ENCODE data around the gene PFKL.

PFKL gene

GRCh38 chr21:44329086-44329889 is 29.4 kb downstream of the PFKL start:
- H3K27ac ChIP-seq (replicated peaks): no peak overlapping the region
- no peaks in the 10 kb centered on the region for H3K27me3 ChIP-seq (ENCODE audit: insufficient read depth, poor library complexity, severe bottlenecking)
- peak in 1 of 2 experiments; percentile 9 for DNase-seq (ENCODE audit: low read depth in 1 of 2, low spot score in 1 of 2)
- TF ChIP-seq, protein P1, sequence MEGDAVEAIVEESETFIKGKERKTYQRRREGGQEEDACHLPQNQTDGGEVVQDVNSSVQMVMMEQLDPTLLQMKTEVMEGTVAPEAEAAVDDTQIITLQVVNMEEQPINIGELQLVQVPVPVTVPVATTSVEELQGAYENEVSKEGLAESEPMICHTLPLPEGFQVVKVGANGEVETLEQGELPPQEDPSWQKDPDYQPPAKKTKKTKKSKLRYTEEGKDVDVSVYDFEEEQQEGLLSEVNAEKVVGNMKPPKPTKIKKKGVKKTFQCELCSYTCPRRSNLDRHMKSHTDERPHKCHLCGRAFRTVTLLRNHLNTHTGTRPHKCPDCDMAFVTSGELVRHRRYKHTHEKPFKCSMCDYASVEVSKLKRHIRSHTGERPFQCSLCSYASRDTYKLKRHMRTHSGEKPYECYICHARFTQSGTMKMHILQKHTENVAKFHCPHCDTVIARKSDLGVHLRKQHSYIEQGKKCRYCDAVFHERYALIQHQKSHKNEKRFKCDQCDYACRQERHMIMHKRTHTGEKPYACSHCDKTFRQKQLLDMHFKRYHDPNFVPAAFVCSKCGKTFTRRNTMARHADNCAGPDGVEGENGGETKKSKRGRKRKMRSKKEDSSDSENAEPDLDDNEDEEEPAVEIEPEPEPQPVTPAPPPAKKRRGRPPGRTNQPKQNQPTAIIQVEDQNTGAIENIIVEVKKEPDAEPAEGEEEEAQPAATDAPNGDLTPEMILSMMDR (IDR thresholded peaks at IDR 0.05; ENCODE audit: insufficient read depth, low read length): no peak
- TF ChIP-seq REST (IDR thresholded peaks at IDR 0.05; ENCODE audit: insufficient replicate concordance, low read depth): no peak
- TF ChIP-seq POLR2AphosphoS5 (IDR thresholded peaks at IDR 0.05; ENCODE audit: low read depth): no peak; the same call in none of the 2 replicates
- no peak for TF ChIP-seq SPI1 (IDR thresholded peaks at IDR 0.05; ENCODE audit: borderline replicate concordance, low read depth)
- TF ChIP-seq GABPA (IDR thresholded peaks at IDR 0.05; ENCODE audit: low read depth): no peak
- H3K4me3 ChIP-seq (replicated peaks; ENCODE audit: insufficient read depth, low read length): no peak overlapping the region

GRCh38 chr21:44329971-44330681 is 30.3 kb downstream of the PFKL start:
- H3K27me3 ChIP-seq (ENCODE audit: insufficient read depth, poor library complexity, severe bottlenecking): no peaks in the 10 kb centered on the region
- H3K4me3 ChIP-seq (replicated peaks; ENCODE audit: insufficient read depth, low read length): no peak overlapping the region
- DNase-seq (ENCODE audit: low read depth in 1 of 2, low spot score in 1 of 2): no peak
- no peak overlapping the region for H3K27ac ChIP-seq (replicated peaks)
- TF ChIP-seq SPI1 (IDR thresholded peaks at IDR 0.05; ENCODE audit: borderline replicate concordance, low read depth): no peak
- TF ChIP-seq, protein P1 (IDR thresholded peaks at IDR 0.05; ENCODE audit: insufficient read depth, low read length): no peak
- TF ChIP-seq POLR2AphosphoS5 (IDR thresholded peaks at IDR 0.05; ENCODE audit: low read depth): no peak; the same call in 1 of the 2 replicates
- no peak for TF ChIP-seq REST (IDR thresholded peaks at IDR 0.05; ENCODE audit: insufficient replicate concordance, low read depth)
- no peak for TF ChIP-seq GABPA (IDR thresholded peaks at IDR 0.05; ENCODE audit: low read depth)

GRCh38 chr21:44330698-44331097 is 30.8 kb downstream of the PFKL start:
- Histone ChIP-seq H3K27me3 (ENCODE audit: insufficient read depth, poor library complexity, severe bottlenecking) (no peaks in the 10 kb centered on the region), H3K27ac (replicated peaks) (no peak overlapping the region), H3K4me3 (replicated peaks; ENCODE audit: insufficient read depth, low read length) (no peak overlapping the region)
- DNase-seq (ENCODE audit: low read depth in 1 of 2, low spot score in 1 of 2): no peak
- TF ChIP-seq, protein P1 (IDR thresholded peaks at IDR 0.05; ENCODE audit: insufficient read depth, low read length): no peak
- no peak for TF ChIP-seq POLR2AphosphoS5 (IDR thresholded peaks at IDR 0.05; ENCODE audit: low read depth)
- no peak for TF ChIP-seq SPI1 (IDR thresholded peaks at IDR 0.05; ENCODE audit: borderline replicate concordance, low read depth)
- TF ChIP-seq REST (IDR thresholded peaks at IDR 0.05; ENCODE audit: insufficient replicate concordance, low read depth): no peak
- no peak for TF ChIP-seq GABPA (IDR thresholded peaks at IDR 0.05; ENCODE audit: low read depth)

Data from HL-60 (cell line).